ENCODE measurements around the gene TRAF7.

TRAF7 gene

DNA sequence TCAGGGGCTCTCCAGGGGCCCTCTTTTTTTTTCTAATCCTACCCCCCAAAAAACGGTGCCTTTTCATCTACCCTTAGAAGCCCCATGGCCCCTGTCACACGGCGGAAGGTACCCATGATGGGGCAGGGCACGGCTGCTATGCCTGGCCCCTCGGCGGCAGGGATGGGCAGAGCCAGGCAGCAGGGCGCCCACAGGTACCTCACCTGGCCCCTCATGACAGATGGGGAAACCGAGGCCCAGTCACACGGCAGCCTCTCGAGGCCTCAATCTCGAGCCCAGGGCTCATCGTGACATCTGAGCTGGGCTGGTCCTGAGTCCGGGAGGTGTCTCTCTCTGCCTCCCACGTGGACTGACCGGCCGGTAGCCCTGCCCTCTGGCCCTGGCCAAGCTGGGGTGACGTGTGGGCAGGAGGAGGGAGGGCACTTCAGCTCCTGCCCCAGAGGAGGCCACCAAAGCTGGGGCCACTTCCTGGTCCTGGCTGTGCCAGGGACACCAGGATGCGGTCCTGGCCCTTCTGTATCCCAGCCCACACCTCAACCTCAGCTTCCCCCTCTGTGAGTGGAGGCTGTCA is 11.6 kb downstream of the TRAF7 start:
- no peak overlapping the region for H3K9ac ChIP-seq (ENCODE audit: low read length)
- no peak overlapping the region for H3K27ac ChIP-seq (ENCODE audit: low read depth, low read length)
- H3K9me3 ChIP-seq (ENCODE audit: insufficient read depth, low read depth, low read length): peaks cover 7% of the 10 kb centered on the region
- H2AFZ ChIP-seq (ENCODE audit: insufficient read depth, low read length, poor library complexity): no peak overlapping the region
- no peak overlapping the region for H4K91ac ChIP-seq (ENCODE audit: low read depth, low read length)
- H3K18ac ChIP-seq (ENCODE audit: low read length): no peak overlapping the region
- no peak overlapping the region for H4K8ac ChIP-seq (ENCODE audit: low read depth, low read length)
- peaks cover 64 to 72% of the 10 kb centered on the region in 2 experiments for H3K36me3 ChIP-seq (ENCODE audit: control insufficient read depth in 1 of 2, insufficient read depth in 2 of 2, low read length in 2 of 2)
- H2BK5ac ChIP-seq (ENCODE audit: low read depth, low read length, poor library complexity): no peak overlapping the region
- no peak overlapping the region for H2BK12ac ChIP-seq (ENCODE audit: low read length)
- peaks cover 2 to 4% of the 10 kb centered on the region in 2 experiments for H3K4me1 ChIP-seq (ENCODE audit: control insufficient read depth in 1 of 2, insufficient read depth in 2 of 2, low read length in 2 of 2)
- no peak overlapping the region for H3K4me2 ChIP-seq (ENCODE audit: low read length)
- no peak for DNase-seq
- H4K12ac ChIP-seq (ENCODE audit: low read depth, low read length): no peak overlapping the region
- no peak overlapping the region for H3K4me3 ChIP-seq (ENCODE audit: low read depth, low read length)
- H3K4ac ChIP-seq (ENCODE audit: low read depth, low read length): no peak overlapping the region
- no peaks in the 10 kb centered on the region for H3K79me1 ChIP-seq (ENCODE audit: low read length)
- H3K27me3 ChIP-seq (ENCODE audit: insufficient read depth, low read length): no peaks in the 10 kb centered on the region
- no peak overlapping the region for H2BK120ac ChIP-seq (ENCODE audit: insufficient read depth, low read length, poor library complexity)
- H3K23ac ChIP-seq (ENCODE audit: low read length): no peak overlapping the region
- H2AK5ac ChIP-seq (ENCODE audit: low read length): no peak overlapping the region
- peaks cover 2% of the 10 kb centered on the region for H3K79me2 ChIP-seq (ENCODE audit: control insufficient read depth, insufficient read depth, low read length, poor library complexity)
- WGBS (ENCODE audit: extremely low coverage, insufficient coverage, insufficient read length): no CpG with 5 or more reads among the region's 18 CpGs
- H3K14ac ChIP-seq (ENCODE audit: low read length): no peak overlapping the region

DNA sequence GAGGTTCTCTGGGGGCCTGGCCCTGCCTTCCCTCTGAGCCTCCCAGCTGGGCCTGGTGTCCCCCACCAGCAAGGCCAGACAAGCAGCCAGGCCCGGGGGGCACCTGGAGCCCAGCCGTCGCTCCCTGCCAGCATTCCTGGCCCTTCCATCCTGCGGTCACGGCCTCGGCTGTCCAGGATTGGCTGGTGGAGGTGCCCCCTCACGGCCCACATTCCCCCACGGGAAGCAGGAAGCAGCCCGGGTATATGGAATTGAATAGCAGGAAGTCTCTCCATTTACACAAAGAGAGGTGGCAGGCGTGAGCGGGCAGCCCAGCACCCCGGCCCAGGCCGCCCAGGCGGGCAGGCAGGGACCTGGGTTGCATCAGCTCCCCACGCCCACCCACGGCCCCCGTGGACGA is 14.5 kb downstream of the TRAF7 start:
- Histone ChIP-seq H3K79me2 (ENCODE audit: control insufficient read depth, insufficient read depth, low read length, poor library complexity) (no peaks in the 10 kb centered on the region), H2BK12ac (ENCODE audit: low read length) (no peak overlapping the region), H2BK5ac (ENCODE audit: low read depth, low read length, poor library complexity) (no peak overlapping the region), H3K36me3 (ENCODE audit: control insufficient read depth in 1 of 2, insufficient read depth in 2 of 2, low read length in 2 of 2) (peaks cover 86 to 89% of the 10 kb centered on the region in 2 experiments), H3K4ac (ENCODE audit: low read depth, low read length) (no peak overlapping the region), H3K4me3 (ENCODE audit: low read depth, low read length) (no peak overlapping the region), H3K79me1 (ENCODE audit: low read length) (no peaks in the 10 kb centered on the region), H2AK5ac (ENCODE audit: low read length) (no peak overlapping the region), H3K14ac (ENCODE audit: low read length) (no peak overlapping the region), H4K8ac (ENCODE audit: low read depth, low read length) (no peak overlapping the region), H2BK120ac (ENCODE audit: insufficient read depth, low read length, poor library complexity) (no peak overlapping the region), H2AFZ (ENCODE audit: insufficient read depth, low read length, poor library complexity) (no peak overlapping the region), H3K9me3 (ENCODE audit: insufficient read depth, low read depth, low read length) (peaks cover 5% of the 10 kb centered on the region), H3K27ac (ENCODE audit: low read depth, low read length) (no peak overlapping the region), H3K23ac (ENCODE audit: low read length) (no peak overlapping the region), H3K4me1 (ENCODE audit: control insufficient read depth in 1 of 2, insufficient read depth in 2 of 2, low read length in 2 of 2) (no peaks in the 10 kb centered on the region), H3K27me3 (ENCODE audit: insufficient read depth, low read length) (no peaks in the 10 kb centered on the region), H4K91ac (ENCODE audit: low read depth, low read length) (no peak overlapping the region), H3K18ac (ENCODE audit: low read length) (no peak overlapping the region), H3K9ac (ENCODE audit: low read length) (no peak overlapping the region), H4K12ac (ENCODE audit: low read depth, low read length) (no peak overlapping the region), H3K4me2 (ENCODE audit: low read length) (no peak overlapping the region)
- DNase-seq: no peak
- no CpG with 5 or more reads among the region's 18 CpGs for WGBS (ENCODE audit: extremely low coverage, insufficient coverage, insufficient read length)

DNA sequence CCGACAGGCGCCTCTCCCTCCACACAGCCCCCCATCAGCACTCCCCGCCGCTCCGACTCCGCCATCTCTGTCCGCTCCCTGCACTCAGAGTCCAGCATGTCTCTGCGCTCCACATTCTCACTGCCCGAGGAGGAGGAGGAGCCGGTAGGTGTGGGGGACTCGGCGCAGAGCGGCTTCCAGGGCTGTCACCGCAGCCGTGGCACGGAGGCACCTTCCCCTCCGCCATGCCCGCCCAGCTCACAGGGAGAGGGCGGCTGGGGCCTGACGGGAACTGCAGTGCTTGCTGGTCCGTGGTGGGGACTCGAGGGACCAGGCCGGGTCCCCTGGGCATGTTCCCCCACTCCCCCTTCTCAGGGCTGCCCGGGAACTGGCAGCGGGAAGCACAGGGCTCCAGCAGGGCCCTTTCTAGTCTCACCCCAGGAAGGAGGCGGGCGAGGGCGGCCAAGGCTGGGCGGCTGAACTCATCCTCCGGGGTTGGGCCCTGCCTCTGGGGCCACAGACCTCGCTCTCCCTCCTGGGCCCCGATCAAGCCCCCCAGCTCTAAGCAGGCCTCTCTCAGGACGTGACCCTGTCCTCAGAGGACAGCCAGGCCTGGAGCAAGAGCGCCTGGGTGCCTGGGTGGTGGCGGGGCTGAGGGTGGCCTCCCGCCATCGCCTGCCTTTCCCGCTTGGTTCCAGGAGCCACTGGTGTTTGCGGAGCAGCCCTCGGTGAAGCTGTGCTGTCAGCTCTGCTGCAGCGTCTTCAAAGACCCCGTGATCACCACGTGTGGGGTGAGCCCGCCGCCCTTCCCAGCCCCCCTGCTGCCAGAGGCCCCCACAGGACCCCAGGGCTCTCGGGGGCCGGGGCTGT is 15.2 kb downstream of the TRAF7 start:
- no peak overlapping the region for H2AFZ ChIP-seq (ENCODE audit: insufficient read depth, low read length, poor library complexity)
- DNase-seq: no peak
- H3K36me3 ChIP-seq (ENCODE audit: control insufficient read depth in 1 of 2, insufficient read depth in 2 of 2, low read length in 2 of 2): peaks cover 91% of the 10 kb centered on the region in 2 experiments
- no peak overlapping the region for H2AK5ac ChIP-seq (ENCODE audit: low read length)
- H2BK12ac ChIP-seq (ENCODE audit: low read length): no peak overlapping the region
- H3K4me3 ChIP-seq (ENCODE audit: low read depth, low read length): no peak overlapping the region
- no peak overlapping the region for H3K27ac ChIP-seq (ENCODE audit: low read depth, low read length)
- no peak overlapping the region for H3K18ac ChIP-seq (ENCODE audit: low read length)
- no peak overlapping the region for H3K9ac ChIP-seq (ENCODE audit: low read length)
- no peak overlapping the region for H2BK5ac ChIP-seq (ENCODE audit: low read depth, low read length, poor library complexity)
- no peak overlapping the region for H3K4ac ChIP-seq (ENCODE audit: low read depth, low read length)
- no peak overlapping the region for H4K8ac ChIP-seq (ENCODE audit: low read depth, low read length)
- no peak overlapping the region for H4K91ac ChIP-seq (ENCODE audit: low read depth, low read length)
- no peak overlapping the region for H4K12ac ChIP-seq (ENCODE audit: low read depth, low read length)
- H3K14ac ChIP-seq (ENCODE audit: low read length): no peak overlapping the region
- H3K9me3 ChIP-seq (ENCODE audit: insufficient read depth, low read depth, low read length): peaks cover 2% of the 10 kb centered on the region
- no peak overlapping the region for H2BK120ac ChIP-seq (ENCODE audit: insufficient read depth, low read length, poor library complexity)
- no peak overlapping the region for H3K4me2 ChIP-seq (ENCODE audit: low read length)
- no peaks in the 10 kb centered on the region for H3K27me3 ChIP-seq (ENCODE audit: insufficient read depth, low read length)
- no peaks in the 10 kb centered on the region for H3K79me1 ChIP-seq (ENCODE audit: low read length)
- H3K23ac ChIP-seq (ENCODE audit: low read length): no peak overlapping the region
- H3K79me2 ChIP-seq (ENCODE audit: control insufficient read depth, insufficient read depth, low read length, poor library complexity): no peaks in the 10 kb centered on the region
- H3K4me1 ChIP-seq (ENCODE audit: control insufficient read depth in 1 of 2, insufficient read depth in 2 of 2, low read length in 2 of 2): no peaks in the 10 kb centered on the region
- WGBS (ENCODE audit: extremely low coverage, insufficient coverage, insufficient read length): no CpG with 5 or more reads among the region's 47 CpGs

DNA sequence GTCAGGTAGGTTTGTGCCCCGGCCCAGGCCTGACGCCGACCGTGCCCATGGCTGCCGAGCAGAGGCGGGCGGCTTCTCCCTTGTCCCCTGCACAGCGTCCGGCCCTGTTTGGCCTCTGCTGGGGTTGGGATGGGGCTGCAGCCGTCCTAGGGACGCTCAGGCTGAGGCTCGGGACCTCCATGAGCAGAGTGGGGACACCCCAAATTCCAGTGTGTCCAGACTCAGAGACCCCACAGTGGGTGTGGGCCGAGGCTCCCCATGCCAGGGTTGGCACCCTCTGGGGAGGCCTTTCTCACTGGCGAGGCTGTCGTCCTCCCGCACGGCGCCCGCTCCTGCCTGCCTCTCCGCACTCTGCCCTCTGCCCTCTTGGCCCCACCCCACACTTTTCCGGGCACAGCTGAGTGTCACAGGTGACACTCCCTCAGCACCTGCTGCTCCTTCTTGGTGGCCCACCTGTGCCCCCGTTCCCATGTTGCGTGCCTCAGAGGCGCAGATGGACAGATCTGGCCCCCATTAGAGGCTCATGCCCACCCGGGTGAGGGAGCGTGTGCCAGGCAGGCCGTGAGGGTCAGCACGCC is 16.1 kb downstream of the TRAF7 start:
- Histone ChIP-seq H3K79me1 (ENCODE audit: low read length) (no peaks in the 10 kb centered on the region), H3K23ac (ENCODE audit: low read length) (no peak overlapping the region), H3K4ac (ENCODE audit: low read depth, low read length) (no peak overlapping the region), H2BK12ac (ENCODE audit: low read length) (no peak overlapping the region), H2AK5ac (ENCODE audit: low read length) (no peak overlapping the region), H3K9ac (ENCODE audit: low read length) (no peak overlapping the region), H3K14ac (ENCODE audit: low read length) (no peak overlapping the region), H2AFZ (ENCODE audit: insufficient read depth, low read length, poor library complexity) (no peak overlapping the region), H3K4me2 (ENCODE audit: low read length) (no peak overlapping the region), H3K27ac (ENCODE audit: low read depth, low read length) (no peak overlapping the region), H3K36me3 (ENCODE audit: control insufficient read depth in 1 of 2, insufficient read depth in 2 of 2, low read length in 2 of 2) (peaks cover 90% of the 10 kb centered on the region in 2 experiments), H3K18ac (ENCODE audit: low read length) (no peak overlapping the region), H3K4me3 (ENCODE audit: low read depth, low read length) (no peak overlapping the region), H3K27me3 (ENCODE audit: insufficient read depth, low read length) (no peaks in the 10 kb centered on the region), H4K8ac (ENCODE audit: low read depth, low read length) (no peak overlapping the region), H3K4me1 (ENCODE audit: control insufficient read depth in 1 of 2, insufficient read depth in 2 of 2, low read length in 2 of 2) (no peaks in the 10 kb centered on the region), H4K91ac (ENCODE audit: low read depth, low read length) (no peak overlapping the region), H2BK5ac (ENCODE audit: low read depth, low read length, poor library complexity) (no peak overlapping the region), H3K79me2 (ENCODE audit: control insufficient read depth, insufficient read depth, low read length, poor library complexity) (no peaks in the 10 kb centered on the region), H3K9me3 (ENCODE audit: insufficient read depth, low read depth, low read length) (peaks cover 2% of the 10 kb centered on the region), H4K12ac (ENCODE audit: low read depth, low read length) (no peak overlapping the region), H2BK120ac (ENCODE audit: insufficient read depth, low read length, poor library complexity) (no peak overlapping the region)
- no peak for DNase-seq
- WGBS (ENCODE audit: extremely low coverage, insufficient coverage, insufficient read length): no CpG with 5 or more reads among the region's 28 CpGs
